Measurements from ENCODE around the gene GPC5. TPM values are rescaled to one million over a fixed set of nuclear protein-coding genes. Genes with fewer than 3 reads are reported as not detected.

Gene GPC5
- total RNA-seq, 1 experiment from 2014 or later = not detected

DNA sequence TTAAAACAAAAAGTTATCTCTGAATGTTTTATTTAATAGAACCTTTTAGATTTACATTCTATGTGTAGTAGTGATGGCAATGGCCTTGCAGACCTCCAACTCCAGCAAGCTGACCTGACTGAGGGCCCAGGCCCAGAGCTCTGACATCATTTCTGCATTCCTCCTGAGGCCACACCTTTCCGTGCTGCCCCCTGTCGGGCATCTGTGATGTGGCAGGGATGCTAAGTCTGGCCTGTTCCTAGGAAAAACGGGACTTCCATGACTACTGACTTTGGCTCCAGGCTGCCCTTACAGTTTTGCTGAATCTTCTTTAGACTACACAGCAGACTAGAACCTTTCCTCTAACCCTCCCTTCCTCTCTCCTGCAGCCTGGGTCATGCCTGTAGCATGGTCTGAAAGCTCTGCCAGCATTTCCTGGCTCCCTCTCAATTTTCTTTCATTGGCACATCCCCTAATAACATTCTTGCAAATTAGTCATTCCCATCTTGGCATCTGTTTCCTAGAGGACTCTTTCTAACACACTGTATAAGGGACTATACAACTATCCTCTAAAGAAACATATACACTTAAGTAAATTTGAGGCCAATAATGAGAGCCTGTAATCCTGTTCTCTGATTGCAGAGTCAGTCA, 249.1 kb downstream of the GPC5 start:
- intact Hi-C loops (cut with micrococcal nuclease; ENCODE audit: unreplicated experiment) = no loop called here
- no peak for DNase-seq
- CTCF ChIA-PET = no interaction called here
- H3K4me1 Mint-ChIP-seq (ENCODE audit: low read depth, unreplicated experiment) = no peaks in the 10 kb centered on the region
- H3K4me3 Mint-ChIP-seq (ENCODE audit: low read depth, unreplicated experiment) = no peak overlapping the region
- H3K36me3 Mint-ChIP-seq (ENCODE audit: insufficient read depth, unreplicated experiment) = no peaks in the 10 kb centered on the region
- TF ChIP-seq, protein P1, sequence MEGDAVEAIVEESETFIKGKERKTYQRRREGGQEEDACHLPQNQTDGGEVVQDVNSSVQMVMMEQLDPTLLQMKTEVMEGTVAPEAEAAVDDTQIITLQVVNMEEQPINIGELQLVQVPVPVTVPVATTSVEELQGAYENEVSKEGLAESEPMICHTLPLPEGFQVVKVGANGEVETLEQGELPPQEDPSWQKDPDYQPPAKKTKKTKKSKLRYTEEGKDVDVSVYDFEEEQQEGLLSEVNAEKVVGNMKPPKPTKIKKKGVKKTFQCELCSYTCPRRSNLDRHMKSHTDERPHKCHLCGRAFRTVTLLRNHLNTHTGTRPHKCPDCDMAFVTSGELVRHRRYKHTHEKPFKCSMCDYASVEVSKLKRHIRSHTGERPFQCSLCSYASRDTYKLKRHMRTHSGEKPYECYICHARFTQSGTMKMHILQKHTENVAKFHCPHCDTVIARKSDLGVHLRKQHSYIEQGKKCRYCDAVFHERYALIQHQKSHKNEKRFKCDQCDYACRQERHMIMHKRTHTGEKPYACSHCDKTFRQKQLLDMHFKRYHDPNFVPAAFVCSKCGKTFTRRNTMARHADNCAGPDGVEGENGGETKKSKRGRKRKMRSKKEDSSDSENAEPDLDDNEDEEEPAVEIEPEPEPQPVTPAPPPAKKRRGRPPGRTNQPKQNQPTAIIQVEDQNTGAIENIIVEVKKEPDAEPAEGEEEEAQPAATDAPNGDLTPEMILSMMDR (IDR thresholded peaks at IDR 0.05; ENCODE audit: unreplicated experiment) = no peak
- no TSS peak for BruUV-seq (replicated peaks)
- no peaks in the 10 kb centered on the region for H3K9me3 Mint-ChIP-seq (ENCODE audit: low read depth, unreplicated experiment)
- H3K27ac Mint-ChIP-seq (ENCODE audit: unreplicated experiment) = no peak overlapping the region
- H3K27me3 Mint-ChIP-seq (ENCODE audit: unreplicated experiment) = no peaks in the 10 kb centered on the region

DNA sequence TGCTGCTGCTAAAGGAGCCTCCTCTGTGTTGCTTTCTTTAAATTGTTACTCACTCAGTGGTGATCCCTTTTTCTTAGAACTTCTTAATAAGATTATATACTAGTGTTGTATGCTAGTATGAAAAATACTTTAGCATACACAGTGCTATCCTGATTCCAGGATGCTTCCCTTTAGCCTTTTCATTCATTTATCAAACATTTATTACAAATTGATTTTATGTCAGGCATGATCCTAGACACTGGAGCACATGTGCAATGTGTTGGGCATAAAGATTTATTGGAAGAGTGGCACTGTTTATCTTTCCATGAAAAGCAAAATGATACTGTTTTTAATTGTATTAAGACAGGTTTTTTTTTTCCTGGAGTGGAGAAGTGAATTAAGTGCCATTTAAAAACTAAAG, 249.6 kb downstream of the GPC5 start:
- Mint-ChIP-seq H3K4me3 (ENCODE audit: low read depth, unreplicated experiment) (no peak overlapping the region), H3K27ac (ENCODE audit: unreplicated experiment) (no peak overlapping the region), H3K36me3 (ENCODE audit: insufficient read depth, unreplicated experiment) (no peaks in the 10 kb centered on the region), H3K9me3 (ENCODE audit: low read depth, unreplicated experiment) (no peaks in the 10 kb centered on the region), H3K27me3 (ENCODE audit: unreplicated experiment) (no peaks in the 10 kb centered on the region), H3K4me1 (ENCODE audit: low read depth, unreplicated experiment) (no peaks in the 10 kb centered on the region)
- TF ChIP-seq, protein P1 (IDR thresholded peaks at IDR 0.05; ENCODE audit: unreplicated experiment) = no peak
- CTCF ChIA-PET = no interaction called here
- DNase-seq = no peak
- intact Hi-C loops (cut with micrococcal nuclease; ENCODE audit: unreplicated experiment) = no loop called here
- BruUV-seq (replicated peaks) = no TSS peak

DNA sequence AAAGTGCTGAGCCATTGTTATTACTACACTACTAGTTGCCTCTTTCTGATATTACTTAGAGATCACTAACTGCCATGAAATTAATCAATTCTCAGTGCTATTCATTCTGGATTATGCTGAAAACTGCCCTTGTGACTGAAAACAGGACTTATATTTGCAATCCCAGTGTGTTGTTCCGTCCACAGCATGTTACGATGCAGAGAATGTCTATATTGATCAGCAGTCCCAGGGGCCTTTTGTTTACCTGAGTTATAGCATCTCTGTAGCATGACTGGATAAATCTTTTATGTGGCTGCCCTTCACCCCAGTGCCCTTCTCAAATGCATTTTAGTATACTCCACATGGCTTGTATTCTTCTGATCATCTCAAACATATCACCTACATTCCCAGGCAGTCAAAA, 251.0 kb downstream of the GPC5 start:
- intact Hi-C loops (cut with micrococcal nuclease; ENCODE audit: unreplicated experiment) = no loop called here
- H3K27ac Mint-ChIP-seq (ENCODE audit: unreplicated experiment) = no peak overlapping the region
- CTCF ChIA-PET = no interaction called here

DNA sequence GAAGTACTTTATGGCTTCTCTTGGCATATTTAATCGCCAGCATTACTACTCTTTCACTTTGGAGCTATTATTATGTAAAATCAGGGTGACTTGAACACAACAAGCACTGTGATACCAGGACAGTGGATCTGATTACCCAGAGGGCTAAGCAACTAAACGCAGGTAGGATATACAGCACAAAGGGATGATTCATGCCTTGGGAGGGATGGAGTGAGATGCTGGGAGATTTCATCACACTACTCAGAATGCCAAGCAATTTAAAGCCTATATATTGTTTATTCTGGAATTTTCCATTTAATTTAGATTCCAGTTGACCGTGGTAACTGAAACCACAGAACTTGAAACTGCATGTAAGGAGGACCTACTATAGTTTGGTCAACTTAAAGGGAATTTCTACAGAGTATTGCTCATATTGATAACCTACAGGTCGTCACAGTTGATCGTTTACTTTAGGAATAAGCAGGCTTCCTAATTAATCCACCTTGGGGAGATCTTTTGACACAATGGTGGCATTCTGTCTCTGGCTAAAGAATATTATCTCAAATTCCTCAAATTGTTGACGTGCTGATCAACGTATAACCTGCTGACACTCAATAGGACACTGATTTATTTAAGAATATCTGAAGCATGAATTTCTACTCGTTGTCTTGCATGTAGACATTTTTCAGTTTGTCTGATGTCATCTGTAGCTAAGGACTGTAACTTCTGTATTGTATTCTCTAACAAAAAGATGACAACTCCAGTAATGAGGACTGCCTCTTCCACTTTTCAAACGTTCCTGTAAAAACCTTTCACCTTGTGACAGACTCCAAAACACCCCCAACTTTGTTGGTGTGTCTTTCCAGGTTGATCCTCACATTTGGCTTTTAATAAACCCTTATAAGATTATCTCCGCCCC, 254.2 kb downstream of the GPC5 start:
- H3K27me3 Mint-ChIP-seq (ENCODE audit: unreplicated experiment) = no peaks in the 10 kb centered on the region
- H3K27ac Mint-ChIP-seq (ENCODE audit: unreplicated experiment) = no peak overlapping the region
- H3K4me1 Mint-ChIP-seq (ENCODE audit: low read depth, unreplicated experiment) = no peaks in the 10 kb centered on the region
- no peak overlapping the region for H3K4me3 Mint-ChIP-seq (ENCODE audit: low read depth, unreplicated experiment)
- H3K9me3 Mint-ChIP-seq (ENCODE audit: low read depth, unreplicated experiment) = no peaks in the 10 kb centered on the region
- TF ChIP-seq, protein P1 (IDR thresholded peaks at IDR 0.05; ENCODE audit: unreplicated experiment) = no peak
- CTCF ChIA-PET = no interaction called here
- intact Hi-C loops (cut with micrococcal nuclease; ENCODE audit: unreplicated experiment) = no loop called here
- DNase-seq = no peak
- H3K36me3 Mint-ChIP-seq (ENCODE audit: insufficient read depth, unreplicated experiment) = no peaks in the 10 kb centered on the region
- BruUV-seq (replicated peaks) = no TSS peak

More for the DNA sequence above, 251.0 kb downstream of the GPC5 start:
- no peaks in the 10 kb centered on the region for H3K9me3 Mint-ChIP-seq (ENCODE audit: low read depth, unreplicated experiment)
- DNase-seq = no peak
- no peaks in the 10 kb centered on the region for H3K4me1 Mint-ChIP-seq (ENCODE audit: low read depth, unreplicated experiment)
- H3K27me3 Mint-ChIP-seq (ENCODE audit: unreplicated experiment) = no peaks in the 10 kb centered on the region
- H3K36me3 Mint-ChIP-seq (ENCODE audit: insufficient read depth, unreplicated experiment) = no peaks in the 10 kb centered on the region
- no peak overlapping the region for H3K4me3 Mint-ChIP-seq (ENCODE audit: low read depth, unreplicated experiment)
- TF ChIP-seq, protein P1 (IDR thresholded peaks at IDR 0.05; ENCODE audit: unreplicated experiment) = no peak
- BruUV-seq (replicated peaks) = no TSS peak
